Measurements from ENCODE around the gene HACD3. TPM values are rescaled to one million over a fixed set of nuclear protein-coding genes. Genes with fewer than 3 reads are reported as not detected.

HACD3 gene, protein sequence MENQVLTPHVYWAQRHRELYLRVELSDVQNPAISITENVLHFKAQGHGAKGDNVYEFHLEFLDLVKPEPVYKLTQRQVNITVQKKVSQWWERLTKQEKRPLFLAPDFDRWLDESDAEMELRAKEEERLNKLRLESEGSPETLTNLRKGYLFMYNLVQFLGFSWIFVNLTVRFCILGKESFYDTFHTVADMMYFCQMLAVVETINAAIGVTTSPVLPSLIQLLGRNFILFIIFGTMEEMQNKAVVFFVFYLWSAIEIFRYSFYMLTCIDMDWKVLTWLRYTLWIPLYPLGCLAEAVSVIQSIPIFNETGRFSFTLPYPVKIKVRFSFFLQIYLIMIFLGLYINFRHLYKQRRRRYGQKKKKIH
- 100 to 1,000 TPM; 161 to 192 (median 191) TPM for polyA plus RNA-seq (ENCODE audit: insufficient read length in 4 of 4)

DNA sequence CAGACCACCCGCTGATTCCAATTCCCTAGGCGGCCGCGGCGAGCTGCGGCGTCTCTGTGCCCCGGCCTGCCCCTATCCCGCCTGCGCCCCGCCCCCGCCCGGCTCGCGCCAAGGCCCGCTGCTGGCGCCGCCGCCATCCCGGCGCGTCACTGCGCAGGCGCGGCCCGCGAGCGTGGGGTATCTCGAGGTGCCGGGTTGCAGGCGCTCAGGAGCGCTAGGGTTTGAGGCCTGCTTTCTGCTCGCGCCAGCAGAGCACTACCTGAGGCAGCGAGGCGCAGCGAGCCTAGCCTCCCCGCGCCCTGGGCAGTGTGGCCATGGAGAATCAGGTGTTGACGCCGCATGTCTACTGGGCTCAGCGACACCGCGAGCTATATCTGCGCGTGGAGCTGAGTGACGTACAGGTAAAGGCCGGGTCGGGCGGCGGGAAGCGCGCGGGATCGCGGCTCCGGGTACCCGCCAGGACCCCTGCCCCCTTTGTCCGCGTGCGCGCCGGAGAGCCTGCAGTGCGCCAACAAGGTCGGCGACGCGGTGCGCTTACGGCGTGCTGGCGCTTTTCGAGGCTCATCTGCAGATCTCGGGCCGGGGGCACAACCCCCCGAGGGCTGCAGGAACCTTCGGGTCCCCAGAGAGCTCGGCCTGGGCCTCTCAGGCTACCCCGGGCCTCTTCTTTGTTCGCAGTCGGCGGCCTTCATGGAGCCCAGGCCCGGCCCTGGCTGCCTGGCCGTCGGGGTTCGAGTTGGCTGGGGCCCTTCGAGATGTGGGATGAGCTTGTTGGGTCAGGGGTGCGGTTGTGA is at the start of gene HACD3:
Gene HACD3 (plus strand): TSS at position 146 of the 794 bp plus-strand sequence. CDS start 169 bp downstream, at position 315.
- peak; percentile 68 to 82 (median 78) for DNase-seq (ENCODE audit: low read depth in 4 of 4, low spot score in 3 of 4)

DNA sequence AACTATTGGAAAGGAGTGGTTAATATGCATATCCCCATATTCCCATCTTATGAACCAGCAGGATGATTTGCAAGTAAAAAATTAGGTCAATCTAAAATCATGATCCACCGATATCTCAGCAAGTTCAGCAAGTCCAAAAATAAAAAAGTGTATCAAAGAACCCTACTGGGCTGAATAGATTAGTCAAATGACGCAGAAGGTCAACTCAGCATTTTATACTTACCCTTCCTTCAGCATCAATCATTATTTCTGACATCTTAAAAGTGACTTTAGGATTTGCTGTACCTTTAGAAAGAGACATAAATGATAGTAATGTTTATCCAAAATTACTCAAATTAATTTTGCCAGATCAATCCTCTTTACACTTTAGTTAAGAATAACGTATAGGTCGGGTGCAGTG is 45.4 kb upstream of the HACD3 start:
- no peak for DNase-seq (ENCODE audit: low read depth in 4 of 4, low spot score in 3 of 4)

DNA sequence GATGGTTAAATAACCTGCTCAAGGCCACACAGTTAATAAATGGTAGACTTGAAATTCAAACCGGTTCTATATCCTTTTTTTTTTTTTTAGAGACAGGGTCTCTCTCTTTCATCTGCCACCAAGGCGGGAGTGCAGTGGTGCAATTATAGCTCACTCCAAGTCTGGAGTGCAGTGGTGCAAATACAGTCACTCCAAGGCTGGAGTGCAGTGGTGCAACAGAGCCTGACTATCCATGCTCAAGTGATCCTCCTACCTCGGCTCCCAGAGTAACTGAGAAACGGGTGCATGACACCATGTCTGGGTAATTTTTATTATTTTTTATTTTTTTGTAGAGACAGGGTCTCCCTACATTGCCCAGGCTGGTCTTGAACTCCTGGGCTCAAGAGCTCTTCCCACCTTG is 36.2 kb upstream of the HACD3 start:
- DNase-seq (ENCODE audit: low read depth in 4 of 4, low spot score in 3 of 4) = peak in 1 of 4 donors; percentile 5

DNA sequence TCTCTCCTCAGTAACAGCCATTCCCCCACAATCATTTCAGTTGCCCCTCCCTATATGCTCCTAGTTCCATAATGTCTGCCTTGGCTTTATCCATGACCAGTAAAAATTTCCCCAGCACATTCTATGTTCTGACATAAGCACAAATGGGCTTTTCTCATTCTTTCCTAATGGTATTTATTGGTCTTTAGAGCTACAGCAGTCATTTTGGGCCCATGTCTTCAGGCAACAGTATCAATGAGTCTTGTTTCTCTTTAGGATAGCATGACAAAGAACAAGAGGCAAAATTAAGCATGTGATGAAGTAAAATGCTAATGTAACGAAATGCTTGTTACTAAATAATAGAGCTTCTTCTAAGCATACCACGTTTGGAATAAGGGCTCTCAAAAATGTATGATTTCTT is 20.9 kb upstream of the HACD3 start:
- DNase-seq (ENCODE audit: low read depth in 4 of 4, low spot score in 3 of 4) = no peak

DNA sequence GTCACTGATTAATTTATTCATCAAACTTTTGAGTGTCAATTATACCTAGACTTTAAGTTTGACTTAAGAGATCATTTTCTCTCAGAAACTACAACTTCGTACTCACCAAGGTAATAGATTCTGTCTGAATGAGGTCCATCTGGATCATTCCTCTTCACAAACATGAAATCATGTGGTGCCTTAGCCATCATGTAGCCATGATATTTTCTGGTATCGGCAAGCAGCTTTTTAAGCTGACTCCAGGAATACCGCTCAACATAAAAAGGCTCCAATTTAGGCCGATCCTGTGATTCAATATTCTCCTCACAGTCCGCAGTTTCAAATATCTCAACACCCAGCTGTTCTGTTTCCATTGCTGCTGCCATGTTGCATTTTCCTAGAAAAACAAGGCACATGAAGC is 18.1 kb upstream of the HACD3 start:
- DNase-seq (ENCODE audit: low read depth in 4 of 4, low spot score in 3 of 4) = no peak

DNA sequence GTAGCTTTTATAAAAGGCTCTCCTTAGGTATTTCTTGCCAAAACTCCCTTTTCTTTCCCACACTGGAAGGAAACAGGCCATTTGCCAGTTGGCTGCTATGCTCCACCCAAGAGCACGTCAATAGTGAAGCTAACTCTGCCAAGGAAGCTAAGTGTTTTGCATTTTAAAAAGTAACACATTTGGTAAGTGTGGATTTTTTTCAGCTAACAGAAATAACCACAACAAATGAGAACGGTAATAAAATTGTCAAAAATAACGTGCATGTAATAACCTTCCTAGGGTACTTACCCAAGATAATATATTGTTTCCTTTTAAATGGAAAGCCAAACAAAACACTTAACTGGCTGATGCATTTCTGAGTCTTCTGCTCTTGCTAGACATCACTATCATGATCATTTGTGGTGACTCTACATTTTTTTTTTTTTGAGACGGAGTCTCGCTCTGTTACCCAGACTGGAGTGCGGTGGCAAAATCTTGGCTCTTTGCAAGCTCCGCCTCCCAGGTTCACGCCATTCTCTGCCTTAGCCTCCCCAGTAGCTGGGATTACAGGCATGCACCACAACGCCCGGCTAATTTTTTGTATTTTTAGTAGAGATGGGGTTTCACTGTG is 17.4 kb upstream of the HACD3 start:
- peak; percentile 36 to 58 (median 48) for DNase-seq (ENCODE audit: low read depth in 4 of 4, low spot score in 3 of 4)

DNA sequence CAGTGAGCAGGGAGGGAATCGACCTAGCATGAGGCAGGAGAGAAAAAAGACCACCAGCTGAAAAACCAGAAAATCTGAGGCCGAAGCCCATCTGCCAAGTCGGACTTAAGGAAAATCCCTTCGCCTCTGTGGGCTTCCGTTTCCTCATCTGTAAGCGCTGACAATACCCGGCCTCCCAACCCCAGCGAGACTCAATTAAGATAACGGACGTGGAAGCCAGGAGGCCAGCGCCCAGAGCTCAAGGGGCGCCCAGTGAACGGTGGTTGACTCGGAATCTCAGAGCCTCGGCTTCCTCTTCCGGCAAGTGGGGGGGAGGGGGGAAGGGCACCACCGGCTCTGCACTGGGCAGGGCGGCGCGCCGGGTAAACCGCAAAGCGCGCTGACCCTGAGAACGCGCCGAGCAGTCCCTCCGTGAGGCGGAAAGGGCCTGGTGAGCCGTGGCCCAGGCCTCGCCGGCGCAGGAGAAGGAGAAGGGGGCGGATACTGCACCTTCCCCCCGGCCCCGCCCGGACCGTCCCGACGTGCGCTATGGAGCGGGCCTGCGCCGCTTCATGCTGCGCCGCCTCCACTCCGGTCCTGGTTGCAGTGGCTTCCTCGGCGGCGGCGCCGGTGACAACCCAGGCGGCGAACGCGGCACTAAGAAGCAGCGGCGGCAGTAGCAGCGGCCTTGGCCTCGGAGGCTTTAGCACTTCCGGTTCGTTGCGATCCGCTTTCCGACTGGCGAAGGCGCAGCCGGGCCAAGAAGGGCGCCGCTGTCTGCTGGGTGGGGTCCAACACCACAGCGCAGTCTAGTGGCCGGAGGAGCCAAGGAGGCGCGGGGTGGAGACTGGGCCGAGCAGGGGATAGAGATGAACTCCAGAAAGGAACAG is 13.0 kb upstream of the HACD3 start, which contains the start of gene DPP8:
Gene DPP8 (minus strand): TSS at position 693 of the 869 bp plus-strand sequence. CDS start 5,136 bp downstream, outside the sequence.
- peak; percentile 77 to 85 (median 84) for DNase-seq (ENCODE audit: low read depth in 4 of 4, low spot score in 3 of 4)

DNA sequence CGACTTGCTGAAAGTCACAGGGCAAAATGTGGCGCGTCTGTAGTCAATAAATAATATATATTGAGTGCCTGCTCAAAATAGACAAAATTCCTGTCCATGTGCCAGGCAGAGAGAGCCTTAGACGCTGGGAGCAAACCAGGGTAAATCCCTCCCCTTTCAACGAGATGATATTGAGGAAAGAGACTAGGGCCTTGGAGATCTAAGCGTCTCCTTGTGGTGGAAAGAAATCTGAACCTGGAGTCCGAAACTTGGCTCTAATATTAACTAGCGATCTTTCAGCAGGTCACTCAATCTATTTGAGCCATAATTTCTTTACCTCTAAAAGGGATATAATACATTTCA is 12.4 kb upstream of the HACD3 start:
- no peak for DNase-seq (ENCODE audit: low read depth in 4 of 4, low spot score in 3 of 4)

DNA sequence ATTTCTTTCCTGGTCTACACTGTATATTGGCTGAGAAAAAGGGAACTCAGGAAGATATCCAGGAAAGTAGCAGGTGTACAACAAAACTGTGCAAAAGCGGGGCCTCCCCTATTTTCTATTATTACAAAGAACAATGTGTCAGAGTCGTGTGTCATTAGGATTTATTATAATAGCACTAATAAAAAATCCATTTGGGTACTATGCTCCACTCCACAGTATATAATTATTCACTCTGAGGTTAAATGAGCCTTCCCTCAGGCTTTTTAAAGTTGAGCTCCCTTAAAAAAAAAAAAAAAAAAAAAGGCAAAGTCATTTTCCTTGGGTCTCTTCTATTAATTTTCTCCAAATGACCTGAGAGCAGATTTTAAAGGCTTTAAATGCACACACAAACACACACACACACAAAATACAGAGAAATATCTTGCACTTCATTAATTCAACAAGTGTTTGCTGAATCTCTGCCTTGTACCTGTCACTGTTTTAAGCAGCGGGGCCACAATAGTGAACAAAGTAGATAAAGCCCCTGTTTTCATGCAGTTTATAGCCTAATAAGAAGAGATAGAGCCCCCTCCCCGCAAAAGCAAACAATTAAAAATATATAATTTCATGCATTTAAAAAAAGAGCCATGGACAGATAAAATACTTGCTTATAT is 11.5 kb upstream of the HACD3 start:
- DNase-seq (ENCODE audit: low read depth in 4 of 4, low spot score in 3 of 4) = no peak

DNA sequence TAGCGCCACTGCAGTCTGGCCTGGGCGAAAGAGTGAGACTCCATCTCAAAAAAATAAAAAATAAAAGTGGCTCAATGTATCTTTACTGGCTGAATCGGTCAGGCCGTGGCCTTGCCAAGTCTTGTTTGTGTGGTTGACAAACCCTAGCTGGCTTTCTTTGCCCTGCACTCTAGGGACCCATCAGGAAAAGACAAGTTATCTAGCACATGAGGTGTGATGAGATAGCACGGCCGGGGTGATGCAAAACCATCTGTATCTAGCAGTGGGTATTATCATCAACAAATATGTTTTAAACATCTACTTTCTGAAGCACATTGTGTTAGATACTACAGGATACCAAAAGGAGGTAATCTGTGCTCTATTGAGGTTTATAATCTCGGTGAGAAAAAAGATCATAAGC is 8.9 kb upstream of the HACD3 start:
- DNase-seq (ENCODE audit: low read depth in 4 of 4, low spot score in 3 of 4) = no peak

DNA sequence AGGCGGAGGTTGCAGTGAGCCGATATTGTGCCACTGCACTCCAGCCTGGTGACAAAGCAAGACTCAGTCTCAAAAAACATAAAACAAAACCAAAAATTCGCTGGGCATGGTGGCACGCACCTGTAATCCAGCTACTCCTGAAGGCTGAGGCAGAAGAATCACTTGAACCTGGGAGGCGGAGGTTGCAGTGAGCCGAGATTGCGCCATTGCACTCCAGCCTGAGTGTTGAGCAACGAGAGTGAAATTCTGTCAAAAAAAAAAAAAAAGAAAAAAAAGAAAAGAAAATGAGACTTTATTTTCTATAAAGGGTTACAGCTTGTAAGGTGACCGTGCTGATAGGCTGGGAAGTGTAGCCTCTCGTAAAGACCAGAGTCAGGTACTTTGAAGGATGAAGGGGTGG is 6.0 kb upstream of the HACD3 start:
- no peak for DNase-seq (ENCODE audit: low read depth in 4 of 4, low spot score in 3 of 4)

DNA sequence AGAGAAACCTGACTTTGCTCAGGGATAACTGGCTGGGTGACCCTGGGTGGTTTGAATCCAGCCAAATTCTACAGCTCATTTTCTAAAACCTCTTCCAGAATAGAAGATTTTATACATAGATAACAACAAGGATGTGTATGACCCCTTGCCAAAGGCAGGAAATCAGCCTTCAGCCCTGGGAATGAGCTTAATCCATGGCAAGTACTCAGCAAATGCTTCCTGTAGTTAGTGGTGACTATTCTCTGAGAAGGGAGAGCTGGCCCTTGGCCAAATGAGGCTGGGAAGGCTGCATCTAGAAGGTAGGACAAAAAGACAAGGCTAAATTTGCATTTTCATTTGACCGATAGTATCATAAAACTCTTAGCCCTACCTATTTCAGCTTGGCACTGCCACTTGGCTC is 4.6 kb upstream of the HACD3 start:
- no peak for DNase-seq (ENCODE audit: low read depth in 4 of 4, low spot score in 3 of 4)

DNA sequence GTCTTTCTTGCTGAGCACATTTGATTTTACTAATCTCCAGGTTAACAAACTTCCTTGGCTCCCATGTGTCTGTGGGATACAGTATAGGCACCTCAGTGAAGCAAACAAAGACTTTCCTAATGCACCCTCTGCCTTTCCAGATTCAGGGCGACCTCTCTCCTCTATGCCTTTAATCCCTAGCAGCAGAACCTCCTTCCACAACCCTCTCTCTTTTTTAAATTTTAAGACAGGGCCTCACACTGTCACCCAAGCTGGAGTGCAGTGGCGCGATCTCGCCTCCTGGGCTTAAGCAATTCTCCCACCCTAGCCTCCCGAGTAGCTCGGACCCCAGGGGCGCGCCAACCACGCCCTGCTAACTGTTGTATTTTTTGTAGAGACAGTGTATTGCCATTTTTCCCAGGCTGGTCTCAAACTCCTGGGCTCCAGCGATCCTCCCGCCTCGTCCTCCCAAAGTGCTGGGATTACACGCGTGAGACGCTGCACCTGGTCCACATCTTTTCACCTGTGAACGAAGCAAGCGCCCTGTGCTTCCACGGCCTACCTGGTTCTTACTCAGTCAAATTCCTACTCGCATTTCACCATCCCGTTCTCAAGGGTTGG is 1.7 kb upstream of the HACD3 start:
- DNase-seq (ENCODE audit: low read depth in 4 of 4, low spot score in 3 of 4) = no peak

DNA sequence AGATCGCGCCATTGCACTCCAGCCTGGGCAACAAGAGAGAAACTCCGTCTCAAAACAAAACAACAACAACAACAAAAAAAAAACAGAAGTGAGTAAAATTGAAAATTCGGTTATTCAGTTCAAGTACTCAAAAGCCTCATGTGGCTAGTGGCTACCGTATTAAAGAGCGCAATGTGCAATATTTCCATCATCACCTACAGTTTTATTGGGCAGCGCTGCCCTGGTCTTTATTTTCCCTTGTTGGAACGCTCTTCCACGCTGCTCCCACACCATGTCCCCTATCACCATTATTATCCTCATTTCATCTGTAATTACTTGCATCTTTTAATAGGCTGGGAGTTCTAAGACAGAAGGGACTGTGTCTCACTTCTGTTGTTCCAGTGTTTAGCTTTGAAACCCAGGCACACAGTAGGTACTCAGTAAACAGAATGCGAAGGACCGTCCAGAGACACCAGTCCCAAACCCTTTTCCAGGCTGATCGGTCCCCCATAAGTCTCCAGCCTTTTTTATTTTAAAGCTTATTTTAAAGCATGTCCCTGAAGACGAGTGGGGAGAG is 423 bp upstream of the HACD3 start:
- no peak for DNase-seq (ENCODE audit: low read depth in 4 of 4, low spot score in 3 of 4)

DNA sequence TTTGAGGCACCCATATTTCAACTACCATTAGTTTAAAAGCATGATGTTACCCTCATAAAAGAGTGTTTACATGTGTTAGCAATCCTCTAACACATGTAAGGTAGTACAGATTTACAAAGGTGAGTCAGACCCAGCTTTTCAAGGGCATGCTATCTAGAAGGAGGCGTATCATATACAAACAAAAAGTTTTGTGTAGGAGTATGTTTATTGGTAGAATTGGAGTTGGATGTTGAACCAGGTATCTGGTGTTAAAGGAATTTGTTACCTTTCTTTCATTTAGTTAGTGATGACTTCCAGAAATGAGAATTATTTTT is 2.4 kb downstream of the HACD3 start:
- DNase-seq (ENCODE audit: low read depth in 4 of 4, low spot score in 3 of 4) = no peak

DNA sequence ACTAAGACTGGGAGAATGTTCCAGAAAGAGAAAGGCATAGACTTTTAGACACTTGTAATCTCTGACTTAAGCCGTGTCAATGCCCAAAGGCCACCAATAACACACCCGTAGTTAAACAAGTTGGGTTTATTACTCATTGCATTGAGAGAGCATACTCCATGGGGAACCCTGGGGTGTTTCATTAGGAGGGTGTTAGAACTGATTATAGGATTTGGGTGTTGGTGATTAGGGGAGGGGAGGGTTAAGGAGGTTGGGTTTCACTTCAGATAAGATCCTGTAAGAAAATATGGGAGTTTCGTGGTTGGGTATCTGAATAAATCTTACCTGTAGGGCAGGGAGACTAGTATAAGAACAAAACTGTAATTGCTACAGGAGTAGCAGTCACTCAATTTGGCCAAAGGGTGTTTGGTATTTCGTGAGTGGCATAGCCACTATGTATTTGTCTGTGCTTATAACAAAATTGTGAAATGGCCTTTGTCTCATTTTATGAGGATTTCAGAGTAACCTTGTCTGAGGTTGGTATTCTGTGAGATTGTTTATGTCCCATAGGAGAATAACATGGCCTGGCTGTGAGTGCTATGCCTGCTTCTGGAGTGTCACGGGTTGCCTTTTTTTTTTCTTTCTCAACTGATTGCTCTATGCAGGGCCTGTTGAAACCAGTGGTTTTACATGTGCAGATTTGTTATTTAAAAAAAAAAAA is 2.9 kb downstream of the HACD3 start:
- no peak for DNase-seq (ENCODE audit: low read depth in 4 of 4, low spot score in 3 of 4)

DNA sequence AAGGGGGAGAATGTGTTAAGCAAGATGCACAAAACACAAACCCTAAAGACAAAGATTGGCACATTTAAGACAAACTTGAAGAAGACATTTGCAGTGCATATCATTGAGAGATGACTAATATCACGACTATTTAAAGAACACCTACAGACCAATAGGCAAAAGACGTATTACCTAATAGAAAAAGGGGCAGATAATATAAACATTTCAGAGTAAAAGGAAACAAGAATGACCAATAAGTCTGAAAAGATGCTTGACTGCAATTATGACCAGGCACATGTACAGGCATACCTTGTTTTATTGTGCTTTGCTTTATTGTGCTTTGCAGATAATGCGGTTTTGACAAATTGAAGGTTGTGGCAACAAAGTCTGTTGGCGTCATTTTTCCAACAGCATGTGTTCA is 4.9 kb downstream of the HACD3 start:
- DNase-seq (ENCODE audit: low read depth in 4 of 4, low spot score in 3 of 4) = no peak

DNA sequence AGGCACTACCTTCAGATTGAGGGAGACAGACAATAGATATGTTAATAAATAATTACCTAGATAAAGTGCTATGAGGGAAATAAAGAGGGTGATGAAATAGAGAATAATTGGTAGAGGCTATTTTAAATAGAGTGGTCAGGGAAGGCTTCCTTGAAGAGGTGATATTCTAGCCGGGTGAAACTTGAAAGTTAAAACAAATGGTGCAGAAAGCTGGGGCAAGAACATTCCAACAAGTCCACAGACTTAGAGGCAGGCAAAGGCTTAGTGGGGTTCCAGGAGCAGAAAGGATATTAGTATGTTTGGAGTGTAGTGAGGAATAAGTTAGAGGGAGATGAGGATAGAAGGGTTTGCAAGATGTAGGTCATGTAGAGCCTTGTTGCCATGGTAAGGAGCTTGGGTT is 10.1 kb downstream of the HACD3 start:
- no peak for DNase-seq (ENCODE audit: low read depth in 4 of 4, low spot score in 3 of 4)
